HFF-Myc (cell line): ENCODE results near the gene IMPDH2.

Experiments used
- DNase-seq: peaks from one replicate; pipeline ENCODE4 v3.0.0-alpha.2; 2011; ENCODE audit warnings: low read depth; ENCODE audit errors: extremely low read depth
- H3K4me3 ChIP-seq: replicated peaks from 2 replicates; pipeline ENCODE4 v1.5.1; 2011; ENCODE audit warnings: low read depth, mild to moderate bottlenecking, control low read depth, low read length
- CTCF ChIP-seq: IDR thresholded peaks from 2 replicates; pipeline ENCODE4 v1.5.1; 2012; ENCODE audit warnings: mild to moderate bottlenecking, low read depth, low read length, control low read depth; ENCODE audit errors: missing control alignments

IMPDH2 gene

GRCh38 chr3:48999085-48999858 is 29.9 kb downstream of the IMPDH2 start:
- no peak for TF ChIP-seq CTCF
- H3K4me3 ChIP-seq = no peak overlapping the region
- no peak for DNase-seq

- no peak overlapping the region for H3K4me3 ChIP-seq
- no peak for TF ChIP-seq CTCF
- DNase-seq = no peak
Measured at GRCh38 chr3:48997714-48998637, 31.2 kb downstream of the IMPDH2 start.

GRCh38 chr3:48997102-48997635 is 32.0 kb downstream of the IMPDH2 start:
- no peak for DNase-seq
- TF ChIP-seq CTCF = no peak
- no peak overlapping the region for H3K4me3 ChIP-seq

- no peak for TF ChIP-seq CTCF
- H3K4me3 ChIP-seq = no peak overlapping the region
- DNase-seq = no peak
Measured at GRCh38 chr3:48996640-48997039, 32.6 kb downstream of the IMPDH2 start.

GRCh38 chr3:48993834-48994233 is 35.4 kb downstream of the IMPDH2 start:
- H3K4me3 ChIP-seq = no peak overlapping the region
- DNase-seq = no peak
- no peak for TF ChIP-seq CTCF

GRCh38 chr3:48991851-48992545 is 37.2 kb downstream of the IMPDH2 start:
- peak overlapping the region; percentile 81 for H3K4me3 ChIP-seq
- no peak for TF ChIP-seq CTCF
- DNase-seq = no peak
